Measurements from ENCODE around the gene FBXL19. TPM values are rescaled to one million over a fixed set of nuclear protein-coding genes. Genes with fewer than 3 reads are reported as not detected.

Gene FBXL19
- total and polyA plus RNA-seq, 10 donors = 4.3 to 24.7 (median 17.4) TPM

DNA sequence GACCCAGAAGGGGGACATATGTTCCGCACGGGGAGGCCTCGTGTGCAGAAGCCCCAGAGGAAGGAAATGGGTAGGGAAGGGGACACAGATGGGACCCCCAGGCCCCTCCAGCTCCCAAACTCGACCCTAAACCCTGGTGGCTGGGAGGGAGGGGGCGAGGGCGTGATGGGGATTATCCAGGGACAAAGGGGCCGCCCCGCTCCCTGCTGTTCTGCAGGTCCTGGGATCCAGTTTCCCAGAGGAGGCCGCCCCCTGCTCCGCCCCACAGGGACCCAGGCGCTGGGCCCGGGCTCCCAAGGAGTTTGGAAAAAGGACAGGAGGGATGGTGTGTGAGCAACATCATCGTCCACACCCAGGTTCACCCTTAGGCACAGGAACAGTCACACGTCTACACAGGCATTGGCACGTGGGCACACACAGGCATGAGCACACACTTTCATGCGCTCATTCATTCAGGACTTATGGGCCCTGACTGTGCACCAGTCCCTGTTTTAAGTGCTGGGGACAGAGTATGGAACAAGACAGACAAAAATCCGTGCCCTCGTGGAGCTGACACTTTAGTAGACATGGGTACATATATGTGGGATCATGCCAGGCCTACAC, 12.8 kb upstream of the FBXL19 start:
- Histone ChIP-seq H3K4me1 (peaks cover 0 to 18% (median 6%) of the 10 kb centered on the region in 6 donors), H3K9me3 (no peaks in the 10 kb centered on the region), H3K27me3 (replicated peaks in 1 of 7) (no peaks in the 10 kb centered on the region), H3K27ac (no peak overlapping the region), H3K36me3 (no peaks in the 10 kb centered on the region), H3K4me3 (no peak overlapping the region)
- no peak for DNase-seq
- 64 to 74% (median 72%) methylated on average over 17 to 18 of the region's 18 CpGs for WGBS, 5 donors
- no peak for TF ChIP-seq POLR2A (IDR thresholded peaks at IDR 0.05)
- TF ChIP-seq, protein P1, sequence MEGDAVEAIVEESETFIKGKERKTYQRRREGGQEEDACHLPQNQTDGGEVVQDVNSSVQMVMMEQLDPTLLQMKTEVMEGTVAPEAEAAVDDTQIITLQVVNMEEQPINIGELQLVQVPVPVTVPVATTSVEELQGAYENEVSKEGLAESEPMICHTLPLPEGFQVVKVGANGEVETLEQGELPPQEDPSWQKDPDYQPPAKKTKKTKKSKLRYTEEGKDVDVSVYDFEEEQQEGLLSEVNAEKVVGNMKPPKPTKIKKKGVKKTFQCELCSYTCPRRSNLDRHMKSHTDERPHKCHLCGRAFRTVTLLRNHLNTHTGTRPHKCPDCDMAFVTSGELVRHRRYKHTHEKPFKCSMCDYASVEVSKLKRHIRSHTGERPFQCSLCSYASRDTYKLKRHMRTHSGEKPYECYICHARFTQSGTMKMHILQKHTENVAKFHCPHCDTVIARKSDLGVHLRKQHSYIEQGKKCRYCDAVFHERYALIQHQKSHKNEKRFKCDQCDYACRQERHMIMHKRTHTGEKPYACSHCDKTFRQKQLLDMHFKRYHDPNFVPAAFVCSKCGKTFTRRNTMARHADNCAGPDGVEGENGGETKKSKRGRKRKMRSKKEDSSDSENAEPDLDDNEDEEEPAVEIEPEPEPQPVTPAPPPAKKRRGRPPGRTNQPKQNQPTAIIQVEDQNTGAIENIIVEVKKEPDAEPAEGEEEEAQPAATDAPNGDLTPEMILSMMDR (IDR thresholded peaks at IDR 0.05 in 8 of 11, conservative IDR thresholded peaks at IDR 0.05 in 3 of 11) = no peak
- no peak for TF ChIP-seq POLR2AphosphoS5 (IDR thresholded peaks at IDR 0.05)
- intact Hi-C loops (cut with DNase I; ENCODE audit: low total_unique reads) = no loop called here

DNA sequence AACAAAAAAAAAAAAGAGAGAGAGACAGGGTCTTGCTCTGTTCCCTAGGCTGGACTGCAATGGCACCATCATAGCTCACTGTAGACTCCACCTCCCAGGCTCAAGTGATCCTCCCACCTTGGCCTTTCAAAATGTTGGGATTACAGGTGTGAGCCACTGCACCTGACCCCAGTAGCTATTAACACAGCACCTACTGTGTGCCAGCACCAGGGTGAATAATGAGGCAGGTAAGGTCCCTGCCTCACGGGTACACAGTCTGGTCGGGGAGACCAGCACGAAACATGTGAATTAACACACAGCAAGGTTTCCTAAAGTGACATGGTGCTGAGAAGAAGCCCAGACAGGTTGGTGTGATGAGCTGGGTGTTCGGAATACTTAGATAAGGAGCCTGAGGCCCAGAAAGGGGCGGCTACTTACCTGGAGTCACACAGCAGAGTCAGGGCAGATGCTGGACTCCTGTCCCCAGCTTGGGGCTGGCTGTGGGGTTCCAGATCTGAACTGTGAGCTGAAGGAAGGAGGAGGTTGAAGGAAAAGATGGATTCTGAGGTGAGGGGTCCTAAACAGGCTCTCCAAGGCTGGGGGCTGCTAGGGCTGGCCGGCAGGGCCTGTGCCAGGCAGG, 10.5 kb upstream of the FBXL19 start:
- DNase-seq = no peak
- Histone ChIP-seq H3K27ac (no peak overlapping the region), H3K4me3 (no peak overlapping the region), H3K4me1 (peaks cover 0 to 3% (median under 1%) of the 10 kb centered on the region in 6 donors), H3K36me3 (no peaks in the 10 kb centered on the region), H3K9me3 (no peaks in the 10 kb centered on the region), H3K27me3 (replicated peaks in 1 of 7) (no peaks in the 10 kb centered on the region)
- TF ChIP-seq POLR2A (IDR thresholded peaks at IDR 0.05) (no peak), POLR2AphosphoS5 (IDR thresholded peaks at IDR 0.05) (no peak)
- TF ChIP-seq, protein P1 (IDR thresholded peaks at IDR 0.05 in 8 of 11, conservative IDR thresholded peaks at IDR 0.05 in 3 of 11) = no peak
- 88 to 96% (median 94%) methylated on average over 6 of the region's 6 CpGs for WGBS, 5 donors
- intact Hi-C loops (cut with DNase I; ENCODE audit: low total_unique reads) = no loop called here

DNA sequence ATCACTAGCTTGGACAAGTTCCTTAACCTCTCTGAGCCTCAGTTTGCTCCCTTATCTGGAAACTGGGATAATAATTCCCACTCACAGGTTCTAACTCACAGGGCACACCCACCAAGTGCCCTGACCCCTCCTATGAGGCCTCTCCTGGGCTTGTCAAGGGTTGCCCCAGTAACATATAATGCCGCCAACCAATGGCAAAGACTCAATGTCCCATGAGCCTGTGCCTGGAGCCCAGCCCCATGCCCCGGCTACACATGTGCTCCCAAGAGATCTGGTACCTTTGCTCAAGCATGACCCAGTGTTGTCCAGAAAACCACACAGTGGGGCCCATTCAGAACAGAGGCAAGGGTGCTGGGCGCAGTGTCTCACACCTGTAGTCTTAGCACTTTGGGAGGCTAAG, 8.5 kb upstream of the FBXL19 start:
- Histone ChIP-seq H3K27me3 (replicated peaks in 1 of 7) (no peaks in the 10 kb centered on the region), H3K9me3 (no peaks in the 10 kb centered on the region), H3K27ac (no peak overlapping the region), H3K36me3 (no peaks in the 10 kb centered on the region), H3K4me1 (no peaks in the 10 kb centered on the region), H3K4me3 (no peak overlapping the region)
- DNase-seq = no peak
- 71 to 88% (median 78%) methylated on average over 2 to 3 of the region's 3 CpGs for WGBS, 5 donors
- peak in 1 of 3 donors; percentile 20 for TF ChIP-seq POLR2A (IDR thresholded peaks at IDR 0.05)
- TF ChIP-seq POLR2AphosphoS5 (IDR thresholded peaks at IDR 0.05) = no peak
- intact Hi-C loops (cut with DNase I; ENCODE audit: low total_unique reads) = no loop called here

DNA sequence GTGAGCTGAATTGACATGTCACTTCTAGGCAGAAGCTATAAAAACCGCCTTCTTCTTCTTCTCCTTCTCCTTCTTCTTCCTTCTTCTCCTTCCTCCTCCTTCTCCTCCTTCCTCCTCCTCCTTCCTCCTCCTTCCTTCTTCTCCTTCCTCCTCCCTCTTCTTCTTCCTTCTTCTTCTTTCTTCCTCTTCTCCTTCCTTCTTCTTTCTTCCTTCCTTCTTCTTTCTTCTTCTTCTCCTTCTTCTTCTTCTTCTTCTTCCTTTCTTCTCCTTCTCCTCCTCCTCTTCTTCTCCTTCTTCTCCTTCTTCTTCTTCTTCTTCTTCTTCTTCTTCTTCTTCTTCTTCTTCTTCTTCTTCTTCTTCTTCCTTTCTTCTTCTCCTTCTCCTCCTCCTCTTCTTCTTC, 4.8 kb upstream of the FBXL19 start:
- DNase-seq = no peak
- 67 to 86% (median 78%) methylated on average over 1 of the region's 1 CpG for WGBS, 5 donors
- TF ChIP-seq POLR2A (IDR thresholded peaks at IDR 0.05) = no peak
- TF ChIP-seq POLR2AphosphoS5 (IDR thresholded peaks at IDR 0.05) = no peak
- TF ChIP-seq, protein P1 (IDR thresholded peaks at IDR 0.05 in 8 of 11, conservative IDR thresholded peaks at IDR 0.05 in 3 of 11) = no peak
- intact Hi-C loops (cut with DNase I; ENCODE audit: low total_unique reads) = no loop called here
- Histone ChIP-seq H3K4me3 (no peak overlapping the region), H3K27me3 (replicated peaks in 1 of 7) (no peaks in the 10 kb centered on the region), H3K36me3 (no peaks in the 10 kb centered on the region), H3K27ac (no peak overlapping the region), H3K4me1 (peaks cover 3 to 17% (median 8%) of the 10 kb centered on the region in 6 donors), H3K9me3 (no peaks in the 10 kb centered on the region)
